ENCODE data around the gene TBCB.

DNA sequence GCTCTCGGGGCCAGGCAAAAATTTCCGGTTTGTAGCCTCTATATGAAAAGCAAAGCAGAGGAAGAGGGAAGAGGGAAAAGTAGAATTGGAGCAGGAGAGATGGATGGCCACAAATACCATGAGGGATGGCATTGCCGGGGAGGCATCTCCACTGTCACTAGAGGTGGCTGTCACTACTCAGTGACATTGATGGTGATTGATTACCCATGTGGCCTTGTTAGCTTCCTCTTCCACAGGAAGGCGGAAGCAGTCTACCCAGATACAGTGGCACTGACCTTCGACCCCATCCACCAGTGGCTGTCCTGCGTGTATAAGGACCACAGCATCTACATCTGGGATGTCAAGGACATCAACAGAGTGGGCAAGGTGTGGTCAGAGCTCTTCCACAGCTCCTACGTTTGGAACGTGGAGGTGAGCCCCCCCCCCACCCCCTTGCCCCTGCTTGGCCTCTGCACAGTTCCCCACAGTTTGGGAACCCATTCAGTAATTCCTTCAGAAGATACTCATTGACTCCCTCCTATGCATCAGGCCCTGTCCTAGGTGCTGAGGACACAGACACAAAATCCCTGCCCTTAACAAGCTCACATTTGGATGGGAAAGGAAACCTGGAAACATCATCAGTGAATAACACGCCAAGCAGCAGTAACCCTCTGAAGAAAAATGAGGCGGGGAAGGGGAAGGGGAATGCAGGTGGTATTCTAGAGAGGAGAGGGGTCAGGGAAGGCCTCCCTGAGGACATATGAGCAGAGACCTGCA lies 42.0 kb upstream of the TBCB start:
- TF ChIP-seq, protein P1, sequence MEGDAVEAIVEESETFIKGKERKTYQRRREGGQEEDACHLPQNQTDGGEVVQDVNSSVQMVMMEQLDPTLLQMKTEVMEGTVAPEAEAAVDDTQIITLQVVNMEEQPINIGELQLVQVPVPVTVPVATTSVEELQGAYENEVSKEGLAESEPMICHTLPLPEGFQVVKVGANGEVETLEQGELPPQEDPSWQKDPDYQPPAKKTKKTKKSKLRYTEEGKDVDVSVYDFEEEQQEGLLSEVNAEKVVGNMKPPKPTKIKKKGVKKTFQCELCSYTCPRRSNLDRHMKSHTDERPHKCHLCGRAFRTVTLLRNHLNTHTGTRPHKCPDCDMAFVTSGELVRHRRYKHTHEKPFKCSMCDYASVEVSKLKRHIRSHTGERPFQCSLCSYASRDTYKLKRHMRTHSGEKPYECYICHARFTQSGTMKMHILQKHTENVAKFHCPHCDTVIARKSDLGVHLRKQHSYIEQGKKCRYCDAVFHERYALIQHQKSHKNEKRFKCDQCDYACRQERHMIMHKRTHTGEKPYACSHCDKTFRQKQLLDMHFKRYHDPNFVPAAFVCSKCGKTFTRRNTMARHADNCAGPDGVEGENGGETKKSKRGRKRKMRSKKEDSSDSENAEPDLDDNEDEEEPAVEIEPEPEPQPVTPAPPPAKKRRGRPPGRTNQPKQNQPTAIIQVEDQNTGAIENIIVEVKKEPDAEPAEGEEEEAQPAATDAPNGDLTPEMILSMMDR (conservative IDR thresholded peaks at IDR 0.05 in 1 of 2, IDR thresholded peaks at IDR 0.05 in 1 of 2; ENCODE audit: extremely low read depth in 1 of 2, insufficient read depth in 1 of 2, low read depth in 1 of 2, low read length in 2 of 2) = no peak
- TF ChIP-seq EZH2 (IDR thresholded peaks at IDR 0.05; ENCODE audit: borderline replicate concordance, low read length) = no peak
